ENCODE results near the gene EIF1. TPM values are rescaled to one million over a fixed set of nuclear protein-coding genes. Genes with fewer than 3 reads are reported as not detected.

The EIF1 gene
- total RNA-seq, 1 donor from 2014 or later = 191 TPM

GRCh38 chr17:41659427-41660212 lies 29.1 kb upstream of the EIF1 start:
- DNase-seq (ENCODE audit: low read depth) = peak; percentile 45
- H3K27me3 ChIP-seq (ENCODE audit: control insufficient read depth, insufficient read depth, low read length) = no peaks in the 10 kb centered on the region
- TF ChIP-seq CTCF (IDR thresholded peaks at IDR 0.05; ENCODE audit: insufficient read depth, low read length, severe bottlenecking) = no peak
- no peak overlapping the region for H3K4me3 ChIP-seq (ENCODE audit: low read depth, low read length)
- FAIRE-seq = no peak
- H3K36me3 ChIP-seq (ENCODE audit: control insufficient read depth, insufficient read depth, low read length) = no peaks in the 10 kb centered on the region

GRCh38 chr17:41660221-41660711 lies 28.4 kb upstream of the EIF1 start:
- FAIRE-seq (no peak), DNase-seq (ENCODE audit: low read depth) (no peak)
- no peak for TF ChIP-seq CTCF (IDR thresholded peaks at IDR 0.05; ENCODE audit: insufficient read depth, low read length, severe bottlenecking)
- Histone ChIP-seq H3K4me3 (ENCODE audit: low read depth, low read length) (no peak overlapping the region), H3K36me3 (ENCODE audit: control insufficient read depth, insufficient read depth, low read length) (no peaks in the 10 kb centered on the region), H3K27me3 (ENCODE audit: control insufficient read depth, insufficient read depth, low read length) (no peaks in the 10 kb centered on the region)

GRCh38 chr17:41663451-41664171 lies 25.1 kb upstream of the EIF1 start:
- Histone ChIP-seq H3K27me3 (ENCODE audit: control insufficient read depth, insufficient read depth, low read length) (no peaks in the 10 kb centered on the region), H3K4me3 (ENCODE audit: low read depth, low read length) (no peak overlapping the region), H3K36me3 (ENCODE audit: control insufficient read depth, insufficient read depth, low read length) (no peaks in the 10 kb centered on the region)
- TF ChIP-seq CTCF (IDR thresholded peaks at IDR 0.05; ENCODE audit: insufficient read depth, low read length, severe bottlenecking) = no peak
- DNase-seq (ENCODE audit: low read depth) (peak; percentile 93), FAIRE-seq (peak; percentile 84)

GRCh38 chr17:41664172-41664457 lies 24.6 kb upstream of the EIF1 start:
- H3K27me3 ChIP-seq (ENCODE audit: control insufficient read depth, insufficient read depth, low read length) = no peaks in the 10 kb centered on the region
- FAIRE-seq (no peak), DNase-seq (ENCODE audit: low read depth) (no peak)
- H3K4me3 ChIP-seq (ENCODE audit: low read depth, low read length) = no peak overlapping the region
- no peaks in the 10 kb centered on the region for H3K36me3 ChIP-seq (ENCODE audit: control insufficient read depth, insufficient read depth, low read length)
- TF ChIP-seq CTCF (IDR thresholded peaks at IDR 0.05; ENCODE audit: insufficient read depth, low read length, severe bottlenecking) = no peak

- Histone ChIP-seq H3K36me3 (ENCODE audit: control insufficient read depth, insufficient read depth, low read length) (no peaks in the 10 kb centered on the region), H3K4me3 (ENCODE audit: low read depth, low read length) (peak overlapping the region; percentile 37), H3K27me3 (ENCODE audit: control insufficient read depth, insufficient read depth, low read length) (no peaks in the 10 kb centered on the region)
- no peak for TF ChIP-seq CTCF (IDR thresholded peaks at IDR 0.05; ENCODE audit: insufficient read depth, low read length, severe bottlenecking)
- DNase-seq (ENCODE audit: low read depth) (no peak), FAIRE-seq (no peak)
Observed at GRCh38 chr17:41664587-41665565, 23.8 kb upstream of the EIF1 start.

Measured in bronchial epithelial cell (primary cell).